ENCODE data around the gene TYMS.
A peak's percentile ranks its signal among the peaks of the same experiment; 100 is the strongest.

The TYMS gene

DNA sequence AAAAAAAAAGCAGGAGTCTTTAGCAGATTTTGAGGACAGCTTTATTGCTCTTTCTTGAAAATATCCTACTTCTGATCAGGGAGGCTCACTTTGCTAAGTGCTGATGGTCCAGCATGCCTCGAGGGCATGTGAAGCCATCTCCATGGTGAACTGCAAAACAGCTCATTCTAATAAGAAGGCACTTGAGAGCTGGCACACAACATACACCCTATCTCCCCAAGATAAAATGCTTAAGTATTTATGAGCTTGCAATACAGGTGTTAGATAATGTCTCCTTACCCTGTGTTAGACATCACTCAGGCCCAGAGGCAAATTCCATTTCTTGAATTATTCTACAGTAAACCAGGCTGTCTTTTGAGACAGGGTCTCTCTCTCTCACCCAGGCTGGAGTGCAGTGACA lies 52.3 kb downstream of the TYMS start:
- no peak for ATAC-seq
- TF ChIP-seq TOX (CRISPR knock-in tag; IDR thresholded peaks at IDR 0.05; ENCODE audit: borderline replicate concordance): no peak
- TF ChIP-seq ZFP30 (CRISPR knock-in tag; IDR thresholded peaks at IDR 0.05): no peak
- no peak for TF ChIP-seq ZC3H10 (CRISPR knock-in tag; IDR thresholded peaks at IDR 0.05)
- TF ChIP-seq OSR1 (CRISPR knock-in tag; IDR thresholded peaks at IDR 0.05): no peak
- TF ChIP-seq, protein P1, sequence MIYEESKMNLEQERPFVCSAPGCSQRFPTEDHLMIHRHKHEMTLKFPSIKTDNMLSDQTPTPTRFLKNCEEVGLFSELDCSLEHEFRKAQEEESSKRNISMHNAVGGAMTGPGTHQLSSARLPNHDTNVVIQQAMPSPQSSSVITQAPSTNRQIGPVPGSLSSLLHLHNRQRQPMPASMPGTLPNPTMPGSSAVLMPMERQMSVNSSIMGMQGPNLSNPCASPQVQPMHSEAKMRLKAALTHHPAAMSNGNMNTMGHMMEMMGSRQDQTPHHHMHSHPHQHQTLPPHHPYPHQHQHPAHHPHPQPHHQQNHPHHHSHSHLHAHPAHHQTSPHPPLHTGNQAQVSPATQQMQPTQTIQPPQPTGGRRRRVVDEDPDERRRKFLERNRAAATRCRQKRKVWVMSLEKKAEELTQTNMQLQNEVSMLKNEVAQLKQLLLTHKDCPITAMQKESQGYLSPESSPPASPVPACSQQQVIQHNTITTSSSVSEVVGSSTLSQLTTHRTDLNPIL (CRISPR knock-in tag; IDR thresholded peaks at IDR 0.05; ENCODE audit: low read depth): no peak
- TF ChIP-seq ARNTL (CRISPR knock-in tag; IDR thresholded peaks at IDR 0.05; ENCODE audit: borderline replicate concordance, low read depth): no peak
- no peak for TF ChIP-seq GLIS3 (CRISPR knock-in tag; IDR thresholded peaks at IDR 0.05)
- TF ChIP-seq CSDC2 (CRISPR knock-in tag; IDR thresholded peaks at IDR 0.05): no peak
- TF ChIP-seq ZNF8 (CRISPR knock-in tag; IDR thresholded peaks at IDR 0.05): no peak

DNA sequence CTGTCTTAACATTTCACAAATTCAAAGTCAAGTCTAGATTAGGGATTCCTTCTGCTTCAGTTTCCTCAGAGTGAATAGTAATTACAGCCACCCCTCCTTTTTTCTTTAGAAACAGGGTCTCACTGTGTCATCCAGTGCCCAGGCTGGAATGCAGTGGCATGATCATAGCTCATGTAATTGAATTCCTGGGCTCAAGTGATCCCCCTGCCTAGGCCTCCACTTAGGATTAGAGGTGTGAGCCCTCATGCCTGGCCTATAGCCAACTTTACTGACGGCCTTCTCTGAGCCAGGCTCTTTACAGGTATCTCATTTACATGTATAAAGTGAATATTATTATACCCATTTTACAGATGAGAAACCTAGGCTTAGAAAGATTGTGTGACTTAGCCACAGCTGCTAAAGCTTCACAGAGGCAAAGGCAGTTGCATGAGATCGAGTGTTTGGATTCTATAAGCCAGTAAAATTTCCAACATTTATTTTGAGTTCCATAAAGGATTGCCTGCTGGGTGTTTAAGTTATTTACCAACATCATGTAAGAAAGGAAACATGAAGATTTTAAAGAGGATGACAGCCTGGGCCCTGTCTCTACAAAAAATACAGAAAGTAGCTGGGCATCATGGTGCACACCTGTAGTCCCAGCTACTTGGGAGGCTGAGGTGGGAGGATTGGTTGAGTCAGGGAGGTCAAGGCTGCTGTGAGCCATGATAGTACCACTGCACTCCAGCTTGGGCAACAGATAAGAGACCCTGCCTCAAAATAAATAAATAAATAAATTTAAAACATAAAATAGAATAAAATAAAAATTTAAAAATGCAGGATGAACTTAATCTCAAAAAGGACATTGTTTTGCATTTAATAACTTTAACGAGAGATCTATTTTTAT lies 53.2 kb downstream of the TYMS start:
- no peak for ATAC-seq

GRCh38 chr18:711310-711656 lies 53.8 kb downstream of the TYMS start:
- ATAC-seq: peak; percentile 24
- no peak for TF ChIP-seq ZNF565 (CRISPR knock-in tag; conservative IDR thresholded peaks at IDR 0.05; ENCODE audit: low read depth)
- TF ChIP-seq, protein P2, sequence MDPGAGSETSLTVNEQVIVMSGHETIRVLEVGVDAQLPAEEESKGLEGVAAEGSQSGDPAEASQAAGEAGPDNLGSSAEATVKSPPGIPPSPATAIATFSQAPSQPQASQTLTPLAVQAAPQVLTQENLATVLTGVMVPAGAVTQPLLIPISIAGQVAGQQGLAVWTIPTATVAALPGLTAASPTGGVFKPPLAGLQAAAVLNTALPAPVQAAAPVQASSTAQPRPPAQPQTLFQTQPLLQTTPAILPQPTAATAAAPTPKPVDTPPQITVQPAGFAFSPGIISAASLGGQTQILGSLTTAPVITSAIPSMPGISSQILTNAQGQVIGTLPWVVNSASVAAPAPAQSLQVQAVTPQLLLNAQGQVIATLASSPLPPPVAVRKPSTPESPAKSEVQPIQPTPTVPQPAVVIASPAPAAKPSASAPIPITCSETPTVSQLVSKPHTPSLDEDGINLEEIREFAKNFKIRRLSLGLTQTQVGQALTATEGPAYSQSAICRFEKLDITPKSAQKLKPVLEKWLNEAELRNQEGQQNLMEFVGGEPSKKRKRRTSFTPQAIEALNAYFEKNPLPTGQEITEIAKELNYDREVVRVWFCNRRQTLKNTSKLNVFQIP (CRISPR knock-in tag; IDR thresholded peaks at IDR 0.05; ENCODE audit: borderline replicate concordance, low read depth): no peak
- TF ChIP-seq, protein P1 (CRISPR knock-in tag; IDR thresholded peaks at IDR 0.05; ENCODE audit: low read depth): no peak
- no peak for TF ChIP-seq ARNTL (CRISPR knock-in tag; IDR thresholded peaks at IDR 0.05; ENCODE audit: borderline replicate concordance, low read depth)
- TF ChIP-seq CSDC2 (CRISPR knock-in tag; IDR thresholded peaks at IDR 0.05): no peak
- TF ChIP-seq, protein P3, sequence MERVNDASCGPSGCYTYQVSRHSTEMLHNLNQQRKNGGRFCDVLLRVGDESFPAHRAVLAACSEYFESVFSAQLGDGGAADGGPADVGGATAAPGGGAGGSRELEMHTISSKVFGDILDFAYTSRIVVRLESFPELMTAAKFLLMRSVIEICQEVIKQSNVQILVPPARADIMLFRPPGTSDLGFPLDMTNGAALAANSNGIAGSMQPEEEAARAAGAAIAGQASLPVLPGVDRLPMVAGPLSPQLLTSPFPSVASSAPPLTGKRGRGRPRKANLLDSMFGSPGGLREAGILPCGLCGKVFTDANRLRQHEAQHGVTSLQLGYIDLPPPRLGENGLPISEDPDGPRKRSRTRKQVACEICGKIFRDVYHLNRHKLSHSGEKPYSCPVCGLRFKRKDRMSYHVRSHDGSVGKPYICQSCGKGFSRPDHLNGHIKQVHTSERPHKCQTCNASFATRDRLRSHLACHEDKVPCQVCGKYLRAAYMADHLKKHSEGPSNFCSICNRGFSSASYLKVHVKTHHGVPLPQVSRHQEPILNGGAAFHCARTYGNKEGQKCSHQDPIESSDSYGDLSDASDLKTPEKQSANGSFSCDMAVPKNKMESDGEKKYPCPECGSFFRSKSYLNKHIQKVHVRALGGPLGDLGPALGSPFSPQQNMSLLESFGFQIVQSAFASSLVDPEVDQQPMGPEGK (CRISPR knock-in tag; IDR thresholded peaks at IDR 0.05; ENCODE audit: borderline replicate concordance): no peak
- no peak for TF ChIP-seq RARB (CRISPR knock-in tag; IDR thresholded peaks at IDR 0.05)
- no peak for TF ChIP-seq GLIS3 (CRISPR knock-in tag; IDR thresholded peaks at IDR 0.05)
- TF ChIP-seq ZNF8 (CRISPR knock-in tag; IDR thresholded peaks at IDR 0.05): no peak
- no peak for TF ChIP-seq SNAI2 (CRISPR knock-in tag; IDR thresholded peaks at IDR 0.05)
- no peak for TF ChIP-seq TCF4 (CRISPR knock-in tag; IDR thresholded peaks at IDR 0.05; ENCODE audit: borderline replicate concordance)
- no peak for TF ChIP-seq ZC3H10 (CRISPR knock-in tag; IDR thresholded peaks at IDR 0.05)
- TF ChIP-seq ZNF70 (CRISPR knock-in tag; IDR thresholded peaks at IDR 0.05): no peak
- TF ChIP-seq OSR1 (CRISPR knock-in tag; IDR thresholded peaks at IDR 0.05): no peak

More for the DNA sequence above, 53.2 kb downstream of the TYMS start:
- TF ChIP-seq ESRRG (CRISPR knock-in tag; IDR thresholded peaks at IDR 0.05): no peak
- TF ChIP-seq, protein P4, sequence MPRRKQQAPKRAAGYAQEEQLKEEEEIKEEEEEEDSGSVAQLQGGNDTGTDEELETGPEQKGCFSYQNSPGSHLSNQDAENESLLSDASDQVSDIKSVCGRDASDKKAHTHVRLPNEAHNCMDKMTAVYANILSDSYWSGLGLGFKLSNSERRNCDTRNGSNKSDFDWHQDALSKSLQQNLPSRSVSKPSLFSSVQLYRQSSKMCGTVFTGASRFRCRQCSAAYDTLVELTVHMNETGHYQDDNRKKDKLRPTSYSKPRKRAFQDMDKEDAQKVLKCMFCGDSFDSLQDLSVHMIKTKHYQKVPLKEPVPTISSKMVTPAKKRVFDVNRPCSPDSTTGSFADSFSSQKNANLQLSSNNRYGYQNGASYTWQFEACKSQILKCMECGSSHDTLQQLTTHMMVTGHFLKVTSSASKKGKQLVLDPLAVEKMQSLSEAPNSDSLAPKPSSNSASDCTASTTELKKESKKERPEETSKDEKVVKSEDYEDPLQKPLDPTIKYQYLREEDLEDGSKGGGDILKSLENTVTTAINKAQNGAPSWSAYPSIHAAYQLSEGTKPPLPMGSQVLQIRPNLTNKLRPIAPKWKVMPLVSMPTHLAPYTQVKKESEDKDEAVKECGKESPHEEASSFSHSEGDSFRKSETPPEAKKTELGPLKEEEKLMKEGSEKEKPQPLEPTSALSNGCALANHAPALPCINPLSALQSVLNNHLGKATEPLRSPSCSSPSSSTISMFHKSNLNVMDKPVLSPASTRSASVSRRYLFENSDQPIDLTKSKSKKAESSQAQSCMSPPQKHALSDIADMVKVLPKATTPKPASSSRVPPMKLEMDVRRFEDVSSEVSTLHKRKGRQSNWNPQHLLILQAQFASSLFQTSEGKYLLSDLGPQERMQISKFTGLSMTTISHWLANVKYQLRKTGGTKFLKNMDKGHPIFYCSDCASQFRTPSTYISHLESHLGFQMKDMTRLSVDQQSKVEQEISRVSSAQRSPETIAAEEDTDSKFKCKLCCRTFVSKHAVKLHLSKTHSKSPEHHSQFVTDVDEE (CRISPR knock-in tag; IDR thresholded peaks at IDR 0.05): no peak
- TF ChIP-seq BACH2 (CRISPR knock-in tag; IDR thresholded peaks at IDR 0.05; ENCODE audit: borderline replicate concordance): no peak
- no peak for TF ChIP-seq OSR1 (CRISPR knock-in tag; IDR thresholded peaks at IDR 0.05)
- TF ChIP-seq, protein P5, sequence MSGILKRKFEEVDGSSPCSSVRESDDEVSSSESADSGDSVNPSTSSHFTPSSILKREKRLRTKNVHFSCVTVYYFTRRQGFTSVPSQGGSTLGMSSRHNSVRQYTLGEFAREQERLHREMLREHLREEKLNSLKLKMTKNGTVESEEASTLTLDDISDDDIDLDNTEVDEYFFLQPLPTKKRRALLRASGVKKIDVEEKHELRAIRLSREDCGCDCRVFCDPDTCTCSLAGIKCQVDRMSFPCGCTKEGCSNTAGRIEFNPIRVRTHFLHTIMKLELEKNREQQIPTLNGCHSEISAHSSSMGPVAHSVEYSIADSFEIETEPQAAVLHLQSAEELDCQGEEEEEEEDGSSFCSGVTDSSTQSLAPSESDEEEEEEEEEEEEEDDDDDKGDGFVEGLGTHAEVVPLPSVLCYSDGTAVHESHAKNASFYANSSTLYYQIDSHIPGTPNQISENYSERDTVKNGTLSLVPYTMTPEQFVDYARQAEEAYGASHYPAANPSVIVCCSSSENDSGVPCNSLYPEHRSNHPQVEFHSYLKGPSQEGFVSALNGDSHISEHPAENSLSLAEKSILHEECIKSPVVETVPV (CRISPR knock-in tag; IDR thresholded peaks at IDR 0.05): no peak
- TF ChIP-seq, protein P3 (CRISPR knock-in tag; IDR thresholded peaks at IDR 0.05; ENCODE audit: borderline replicate concordance): no peak
